Measurements from ENCODE around the gene TRABD. TPM values are rescaled to one million over a fixed set of nuclear protein-coding genes. Genes with fewer than 3 reads are reported as not detected.

The TRABD gene
- total RNA-seq, 4 donors from 2014 or later: 39.3 to 55.1 (median 45.8) TPM

DNA sequence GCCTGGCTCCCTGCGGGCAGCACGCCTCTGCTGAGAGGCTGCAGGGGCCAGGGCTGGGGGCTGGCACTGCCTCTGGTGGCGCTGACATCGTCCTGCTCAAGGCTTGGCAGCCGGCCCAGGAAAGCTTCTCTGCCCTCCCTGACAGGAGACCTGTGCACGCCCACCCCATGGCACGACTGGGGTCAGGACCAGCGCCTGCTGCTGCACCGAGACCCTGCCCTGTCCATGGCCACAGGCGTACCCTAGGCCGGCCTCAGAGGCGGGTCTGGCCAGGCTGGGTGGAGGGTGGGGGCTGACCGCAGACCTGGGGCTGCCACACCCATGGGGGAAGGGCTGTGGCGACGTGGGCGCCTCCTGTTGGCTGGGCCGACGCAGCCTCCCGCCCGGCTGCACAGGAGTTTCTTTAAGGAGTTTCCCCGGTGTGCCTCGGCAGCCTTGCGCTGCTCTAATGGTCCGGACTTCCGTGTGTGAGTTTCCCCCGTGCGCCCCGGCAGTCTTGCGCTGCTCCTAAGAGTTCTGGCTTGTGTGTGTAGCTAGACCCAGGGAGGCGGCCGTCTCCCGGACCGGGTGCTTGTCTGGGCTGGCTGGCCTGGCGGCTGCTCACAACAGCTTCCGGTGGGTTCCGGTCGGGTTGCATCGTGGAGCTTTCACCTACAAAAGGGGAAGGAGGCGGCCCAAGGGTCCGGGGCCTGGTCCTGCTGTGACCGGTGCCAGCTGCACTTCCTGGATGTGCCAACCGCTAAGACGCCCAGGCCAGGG is 4.6 kb downstream of the TRABD start:
- Histone ChIP-seq H3K36me3 (peaks cover 3 to 34% (median 17%) of the 10 kb centered on the region in 3 donors), H3K4me3 (peak overlapping the region; percentile 20 to 69 (median 48)), H3K27ac (peak overlapping the region; percentile 83 to 95 (median 90)), H3K27me3 (no peaks in the 10 kb centered on the region), H3K4me1 (peaks cover 49 to 76% (median 51%) of the 10 kb centered on the region in 3 donors), H3K9me3 (no peaks in the 10 kb centered on the region)
- peak; percentile 81 for DNase-seq
- TF ChIP-seq POLR2A (IDR thresholded peaks at IDR 0.05): peak in 2 of 4 donors; percentile 12 to 69
- TF ChIP-seq, protein P1, sequence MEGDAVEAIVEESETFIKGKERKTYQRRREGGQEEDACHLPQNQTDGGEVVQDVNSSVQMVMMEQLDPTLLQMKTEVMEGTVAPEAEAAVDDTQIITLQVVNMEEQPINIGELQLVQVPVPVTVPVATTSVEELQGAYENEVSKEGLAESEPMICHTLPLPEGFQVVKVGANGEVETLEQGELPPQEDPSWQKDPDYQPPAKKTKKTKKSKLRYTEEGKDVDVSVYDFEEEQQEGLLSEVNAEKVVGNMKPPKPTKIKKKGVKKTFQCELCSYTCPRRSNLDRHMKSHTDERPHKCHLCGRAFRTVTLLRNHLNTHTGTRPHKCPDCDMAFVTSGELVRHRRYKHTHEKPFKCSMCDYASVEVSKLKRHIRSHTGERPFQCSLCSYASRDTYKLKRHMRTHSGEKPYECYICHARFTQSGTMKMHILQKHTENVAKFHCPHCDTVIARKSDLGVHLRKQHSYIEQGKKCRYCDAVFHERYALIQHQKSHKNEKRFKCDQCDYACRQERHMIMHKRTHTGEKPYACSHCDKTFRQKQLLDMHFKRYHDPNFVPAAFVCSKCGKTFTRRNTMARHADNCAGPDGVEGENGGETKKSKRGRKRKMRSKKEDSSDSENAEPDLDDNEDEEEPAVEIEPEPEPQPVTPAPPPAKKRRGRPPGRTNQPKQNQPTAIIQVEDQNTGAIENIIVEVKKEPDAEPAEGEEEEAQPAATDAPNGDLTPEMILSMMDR (IDR thresholded peaks at IDR 0.05): peak in 5 of 6 experiments; percentile 26 to 57 (median 44)
- WGBS, 2 donors: 8 to 20% methylated on average over 2 of the region's 43 CpGs
- intact Hi-C loops (cut with DNase I): no loop called here

DNA sequence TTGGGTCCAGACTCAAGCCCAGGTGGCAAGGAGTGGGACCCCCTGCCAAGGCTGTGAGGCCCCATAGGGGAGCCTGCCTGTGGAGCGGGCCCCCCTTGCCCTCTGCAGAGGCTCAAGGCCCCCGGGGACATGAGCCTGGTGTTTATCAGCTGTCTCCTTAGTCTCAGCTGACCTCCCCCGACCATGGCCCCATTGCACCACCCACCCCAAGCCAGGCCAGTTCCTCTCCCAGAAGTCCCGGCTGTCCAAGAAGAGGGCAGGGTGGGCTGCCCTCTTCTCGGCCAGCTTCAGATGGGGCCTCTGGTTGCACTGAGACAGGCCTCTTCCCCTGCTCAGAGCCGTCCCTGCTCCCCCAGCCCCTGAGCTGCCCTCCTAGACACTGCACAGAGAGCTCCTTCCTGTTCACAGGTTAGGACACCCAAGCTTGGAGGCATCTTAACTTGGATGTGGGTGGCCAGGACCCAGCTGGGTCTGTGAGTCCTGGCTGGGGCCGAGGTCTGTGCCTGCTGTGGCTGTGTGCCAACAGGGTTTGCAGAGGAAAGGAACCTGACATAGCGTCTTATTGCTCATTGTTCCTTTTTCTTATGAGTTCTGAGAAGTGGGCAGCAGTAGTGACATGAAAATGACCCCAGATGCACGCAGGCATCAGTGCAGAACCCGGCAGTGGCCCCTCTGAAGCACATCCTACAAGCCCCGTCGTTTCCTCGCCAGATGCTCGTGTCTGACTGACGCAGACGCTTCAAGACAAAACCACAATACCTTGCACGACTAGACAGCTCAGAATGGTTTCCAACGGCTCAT is 5.4 kb downstream of the TRABD start:
- Histone ChIP-seq H3K9me3 (no peaks in the 10 kb centered on the region), H3K27me3 (no peaks in the 10 kb centered on the region), H3K4me3 (peak overlapping the region; percentile 20 to 69 (median 48)), H3K27ac (peak overlapping the region; percentile 83 to 95 (median 90)), H3K36me3 (peaks cover 3 to 42% (median 17%) of the 10 kb centered on the region in 3 donors), H3K4me1 (peaks cover 47 to 73% (median 50%) of the 10 kb centered on the region in 3 donors)
- WGBS, 2 donors: 57% methylated on average over 12 to 14 of the region's 18 CpGs
- peak; percentile 56 for DNase-seq
- TF ChIP-seq, protein P1 (IDR thresholded peaks at IDR 0.05): no peak
- TF ChIP-seq POLR2A (IDR thresholded peaks at IDR 0.05): peak in 1 of 4 donors; percentile 51
- intact Hi-C loops (cut with DNase I): no loop called here

DNA sequence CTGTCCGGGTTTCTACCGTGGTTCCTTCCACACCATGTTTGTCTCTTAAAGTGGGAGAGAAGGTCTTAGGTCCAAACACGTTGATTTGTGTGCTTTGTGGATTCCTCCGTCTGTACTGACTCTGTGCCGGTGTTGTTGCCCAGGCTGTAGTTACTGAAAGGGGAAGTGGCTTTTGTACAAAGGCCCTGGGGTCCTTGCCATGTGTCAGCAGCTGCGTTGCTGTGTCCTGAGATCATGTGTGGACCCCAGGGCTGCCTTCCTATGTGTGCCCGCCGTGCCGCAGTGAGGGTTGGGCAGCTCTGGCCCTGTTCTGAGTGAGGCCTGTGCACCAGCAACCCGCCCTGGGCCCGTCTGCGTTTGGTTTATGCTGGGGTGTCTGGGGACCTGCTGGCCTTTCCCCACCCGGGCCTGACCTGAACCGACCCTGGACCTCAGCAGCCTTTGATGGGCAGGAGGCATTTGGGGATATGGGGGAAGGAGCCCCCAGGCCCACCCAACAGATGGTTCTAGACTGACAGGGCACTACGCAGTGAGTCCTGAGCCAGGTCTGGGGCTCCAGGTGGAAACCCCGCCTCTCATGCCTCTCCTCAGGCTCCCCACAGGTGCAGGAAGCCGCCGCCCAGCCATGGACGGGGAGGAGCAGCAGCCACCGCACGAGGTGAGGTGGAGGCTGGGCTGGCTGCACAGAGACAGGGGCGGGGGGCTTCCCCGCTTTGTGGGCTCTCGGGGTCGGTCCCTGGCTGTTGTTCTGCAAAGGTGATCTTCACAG is 6.9 kb downstream of the TRABD start:
- Histone ChIP-seq H3K9me3 (no peaks in the 10 kb centered on the region), H3K27ac (peak overlapping the region; percentile 62 to 95 (median 87)), H3K36me3 (peaks cover 3 to 57% (median 22%) of the 10 kb centered on the region in 3 donors), H3K4me1 (peaks cover 33 to 59% (median 41%) of the 10 kb centered on the region in 3 donors), H3K27me3 (no peaks in the 10 kb centered on the region), H3K4me3 (peak overlapping the region in 1 of 4 donors; percentile 69)
- no peak for DNase-seq
- TF ChIP-seq, protein P1 (IDR thresholded peaks at IDR 0.05): no peak
- peak in 1 of 4 donors; percentile 6 for TF ChIP-seq POLR2A (IDR thresholded peaks at IDR 0.05)
- intact Hi-C loops (cut with DNase I): no loop called here
- WGBS, 2 donors: 49% methylated on average over 3 of the region's 25 CpGs; no CpG with 5 or more reads in 1 of the 2 donors

DNA sequence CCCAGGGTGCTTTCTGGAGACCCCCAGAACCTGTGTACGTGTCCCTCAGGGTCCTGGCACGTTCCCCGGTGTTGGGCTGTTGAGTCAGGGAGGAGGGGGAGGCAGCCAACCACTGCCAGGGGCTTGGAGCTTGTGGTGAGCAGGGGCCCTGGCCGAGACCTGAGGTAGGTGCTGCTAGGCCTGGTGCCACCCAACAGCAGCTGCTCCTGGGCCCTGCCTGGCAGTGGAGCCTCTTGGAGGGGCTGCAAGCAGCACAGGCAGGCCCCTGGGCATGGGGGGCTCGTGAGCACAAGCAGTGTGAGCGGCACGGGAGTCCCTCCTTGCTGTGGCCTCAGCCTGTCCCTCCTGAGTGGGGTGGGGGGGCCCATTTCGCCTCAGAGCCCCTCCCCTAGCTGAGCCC is 7.9 kb downstream of the TRABD start:
- Histone ChIP-seq H3K4me3 (no peak overlapping the region), H3K36me3 (peaks cover 11 to 60% (median 21%) of the 10 kb centered on the region in 3 donors), H3K4me1 (peaks cover 33 to 48% (median 41%) of the 10 kb centered on the region in 3 donors), H3K9me3 (no peaks in the 10 kb centered on the region), H3K27me3 (no peaks in the 10 kb centered on the region), H3K27ac (no peak overlapping the region)
- no peak for DNase-seq
- intact Hi-C loops (cut with DNase I): no loop called here
- no CpG with 5 or more reads among the region's 8 CpGs for WGBS, 2 donors
- TF ChIP-seq POLR2A (IDR thresholded peaks at IDR 0.05): no peak
- TF ChIP-seq, protein P1 (IDR thresholded peaks at IDR 0.05): no peak

Data from esophagus squamous epithelium (tissue), 5 donors.